ENCODE measurements around the gene PRRG1. TPM values are rescaled to one million over a fixed set of nuclear protein-coding genes. Genes with fewer than 3 reads are reported as not detected.
A peak's percentile ranks its signal among the peaks of the same experiment; 100 is the strongest.

Gene PRRG1
- total and polyA plus RNA-seq, 2 donors (not counting 1 experiment from before 2014, with no cell fraction given): 10.2 to 15.5 TPM

- Histone ChIP-seq H3K27me3 (ENCODE audit: control insufficient read depth, insufficient read depth, low read length) (no peaks in the 10 kb centered on the region), H4K20me1 (ENCODE audit: control insufficient read depth, extremely low read depth, insufficient read depth, low read length) (peaks cover 1% of the 10 kb centered on the region), H3K36me3 (ENCODE audit: control insufficient read depth, insufficient read depth, low read length) (no peaks in the 10 kb centered on the region), H3K27ac (ENCODE audit: insufficient read depth, low read length) (no peak overlapping the region), H3K4me3 (replicated peaks in 1 of 4; ENCODE audit: control extremely low read depth in 1 of 4, insufficient read depth in 1 of 4, low read depth in 3 of 4, low read length in 4 of 4) (no peak overlapping the region), H3K4me1 (ENCODE audit: control insufficient read depth, extremely low read depth, insufficient read depth, low read length) (no peaks in the 10 kb centered on the region), H3K79me2 (ENCODE audit: control insufficient read depth, insufficient read depth, low read length) (peaks cover 2% of the 10 kb centered on the region), H3K4me2 (ENCODE audit: extremely low read depth, insufficient read depth, low read length) (no peak overlapping the region), H3K9ac (ENCODE audit: insufficient read depth, low read length) (no peak overlapping the region), H2AFZ (ENCODE audit: low read length) (no peak overlapping the region), H3K9me3 (ENCODE audit: control insufficient read depth, insufficient read depth, low read depth, low read length) (no peaks in the 10 kb centered on the region)
- TF ChIP-seq, protein P1, sequence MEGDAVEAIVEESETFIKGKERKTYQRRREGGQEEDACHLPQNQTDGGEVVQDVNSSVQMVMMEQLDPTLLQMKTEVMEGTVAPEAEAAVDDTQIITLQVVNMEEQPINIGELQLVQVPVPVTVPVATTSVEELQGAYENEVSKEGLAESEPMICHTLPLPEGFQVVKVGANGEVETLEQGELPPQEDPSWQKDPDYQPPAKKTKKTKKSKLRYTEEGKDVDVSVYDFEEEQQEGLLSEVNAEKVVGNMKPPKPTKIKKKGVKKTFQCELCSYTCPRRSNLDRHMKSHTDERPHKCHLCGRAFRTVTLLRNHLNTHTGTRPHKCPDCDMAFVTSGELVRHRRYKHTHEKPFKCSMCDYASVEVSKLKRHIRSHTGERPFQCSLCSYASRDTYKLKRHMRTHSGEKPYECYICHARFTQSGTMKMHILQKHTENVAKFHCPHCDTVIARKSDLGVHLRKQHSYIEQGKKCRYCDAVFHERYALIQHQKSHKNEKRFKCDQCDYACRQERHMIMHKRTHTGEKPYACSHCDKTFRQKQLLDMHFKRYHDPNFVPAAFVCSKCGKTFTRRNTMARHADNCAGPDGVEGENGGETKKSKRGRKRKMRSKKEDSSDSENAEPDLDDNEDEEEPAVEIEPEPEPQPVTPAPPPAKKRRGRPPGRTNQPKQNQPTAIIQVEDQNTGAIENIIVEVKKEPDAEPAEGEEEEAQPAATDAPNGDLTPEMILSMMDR (conservative IDR thresholded peaks at IDR 0.05 in 1 of 2, IDR thresholded peaks at IDR 0.05 in 1 of 2; ENCODE audit: low read depth in 1 of 2, low read length in 2 of 2): no peak
- no peak for TF ChIP-seq EZH2 (IDR thresholded peaks at IDR 0.05; ENCODE audit: low read length, missing control alignments)
- peak; percentile 50 to 51 for DNase-seq (ENCODE audit: low read depth in 2 of 2)
Measured at GRCh38 chrX:37378404-37378803, 29.2 kb downstream of the PRRG1 start.

DNA sequence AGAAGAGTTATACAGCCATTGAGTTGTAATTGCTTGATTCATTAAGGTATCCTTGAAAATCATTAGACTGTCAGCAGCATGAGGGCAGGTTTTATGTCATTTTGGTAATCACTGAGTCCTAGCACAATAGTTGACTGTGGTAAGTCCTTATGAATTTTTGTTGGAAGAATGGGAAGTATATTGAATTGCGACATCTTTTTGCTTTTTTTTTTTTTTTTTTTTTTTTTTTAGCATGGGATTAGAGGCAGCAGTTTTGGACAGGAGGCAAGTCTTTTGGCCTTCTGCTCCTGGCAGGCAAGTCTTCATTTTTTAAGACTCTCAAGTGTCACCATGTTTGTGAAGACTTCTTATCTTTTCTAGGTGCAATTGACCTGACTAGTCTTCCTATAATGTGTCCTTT is 29.7 kb downstream of the PRRG1 start:
- Histone ChIP-seq H3K9me3 (ENCODE audit: control insufficient read depth, insufficient read depth, low read depth, low read length) (no peaks in the 10 kb centered on the region), H2AFZ (ENCODE audit: low read length) (no peak overlapping the region), H4K20me1 (ENCODE audit: control insufficient read depth, extremely low read depth, insufficient read depth, low read length) (peaks cover 1% of the 10 kb centered on the region), H3K79me2 (ENCODE audit: control insufficient read depth, insufficient read depth, low read length) (peaks cover 2% of the 10 kb centered on the region), H3K4me2 (ENCODE audit: extremely low read depth, insufficient read depth, low read length) (no peak overlapping the region), H3K27ac (ENCODE audit: insufficient read depth, low read length) (no peak overlapping the region), H3K9ac (ENCODE audit: insufficient read depth, low read length) (no peak overlapping the region), H3K4me3 (replicated peaks in 1 of 4; ENCODE audit: control extremely low read depth in 1 of 4, insufficient read depth in 1 of 4, low read depth in 3 of 4, low read length in 4 of 4) (no peak overlapping the region), H3K27me3 (ENCODE audit: control insufficient read depth, insufficient read depth, low read length) (no peaks in the 10 kb centered on the region), H3K4me1 (ENCODE audit: control insufficient read depth, extremely low read depth, insufficient read depth, low read length) (no peaks in the 10 kb centered on the region), H3K36me3 (ENCODE audit: control insufficient read depth, insufficient read depth, low read length) (no peaks in the 10 kb centered on the region)
- peak in 1 of 2 donors; percentile 25 for DNase-seq (ENCODE audit: low read depth in 2 of 2)
- TF ChIP-seq, protein P1 (conservative IDR thresholded peaks at IDR 0.05 in 1 of 2, IDR thresholded peaks at IDR 0.05 in 1 of 2; ENCODE audit: low read depth in 1 of 2, low read length in 2 of 2): no peak
- no peak for TF ChIP-seq EZH2 (IDR thresholded peaks at IDR 0.05; ENCODE audit: low read length, missing control alignments)

- Histone ChIP-seq H3K4me2 (ENCODE audit: extremely low read depth, insufficient read depth, low read length) (no peak overlapping the region), H2AFZ (ENCODE audit: low read length) (no peak overlapping the region), H3K27me3 (ENCODE audit: control insufficient read depth, insufficient read depth, low read length) (no peaks in the 10 kb centered on the region), H3K36me3 (ENCODE audit: control insufficient read depth, insufficient read depth, low read length) (no peaks in the 10 kb centered on the region), H3K4me1 (ENCODE audit: control insufficient read depth, extremely low read depth, insufficient read depth, low read length) (no peaks in the 10 kb centered on the region), H3K79me2 (ENCODE audit: control insufficient read depth, insufficient read depth, low read length) (no peaks in the 10 kb centered on the region), H3K27ac (ENCODE audit: insufficient read depth, low read length) (no peak overlapping the region), H3K4me3 (replicated peaks in 1 of 4; ENCODE audit: control extremely low read depth in 1 of 4, insufficient read depth in 1 of 4, low read depth in 3 of 4, low read length in 4 of 4) (no peak overlapping the region), H3K9me3 (ENCODE audit: control insufficient read depth, insufficient read depth, low read depth, low read length) (no peaks in the 10 kb centered on the region), H3K9ac (ENCODE audit: insufficient read depth, low read length) (no peak overlapping the region), H4K20me1 (ENCODE audit: control insufficient read depth, extremely low read depth, insufficient read depth, low read length) (peaks cover 1% of the 10 kb centered on the region)
- no peak for DNase-seq (ENCODE audit: low read depth in 2 of 2)
- no peak for TF ChIP-seq EZH2 (IDR thresholded peaks at IDR 0.05; ENCODE audit: low read length, missing control alignments)
- TF ChIP-seq, protein P1 (conservative IDR thresholded peaks at IDR 0.05 in 1 of 2, IDR thresholded peaks at IDR 0.05 in 1 of 2; ENCODE audit: low read depth in 1 of 2, low read length in 2 of 2): no peak
Measured at GRCh38 chrX:37380256-37380655, 31.1 kb downstream of the PRRG1 start.

All from fibroblast of lung (primary cell).